Ishikawa (cell line): ENCODE data around the gene HEMK1.

ENCODE experiments used
- CEBPB ChIP-seq: IDR thresholded peaks from 2 replicates; pipeline ENCODE4 v1.6.1; 2012
- CREB1 ChIP-seq: IDR thresholded peaks from 2 replicates; pipeline ENCODE4 v1.6.1; 2012; ENCODE audit warnings: low read depth
- EGR1 ChIP-seq: IDR thresholded peaks from 2 replicates; pipeline ENCODE4 v1.6.1; 2012
- EP300 ChIP-seq: IDR thresholded peaks from 2 replicates; pipeline ENCODE4 v1.6.1; 2012; ENCODE audit warnings: borderline replicate concordance
- FOXM1 ChIP-seq: IDR thresholded peaks from 2 replicates; pipeline ENCODE4 v1.6.1; 2012; ENCODE audit warnings: low read depth, borderline replicate concordance
- NFIC ChIP-seq: IDR thresholded peaks from 2 replicates; pipeline ENCODE4 v1.6.1; 2012
- RAD21 ChIP-seq: IDR thresholded peaks from 2 replicates; pipeline ENCODE4 v1.6.1; 2012; ENCODE audit warnings: low read depth
- TAF1 ChIP-seq: IDR thresholded peaks from 2 replicates; pipeline ENCODE4 v1.6.1; 2012; ENCODE audit warnings: low read depth, mild to moderate bottlenecking
- TCF12 ChIP-seq: IDR thresholded peaks from 2 replicates; pipeline ENCODE4 v1.6.1; 2012; ENCODE audit warnings: low read depth
- TEAD4 ChIP-seq: IDR thresholded peaks from 2 replicates; pipeline ENCODE4 v1.6.1; 2012
- YY1 ChIP-seq: IDR thresholded peaks from 2 replicates; pipeline ENCODE4 v1.6.1; 2012; ENCODE audit warnings: low read depth
- ZBTB7A ChIP-seq: IDR thresholded peaks from 2 replicates; pipeline ENCODE4 v1.6.1; 2012; ENCODE audit warnings: low read depth
- TF ChIP-seq, protein P1 (sequence below): IDR thresholded peaks from 2 replicates; pipeline ENCODE4 v1.6.1; 2012
- TF ChIP-seq, protein P2 (sequence below): IDR thresholded peaks from 2 replicates; pipeline ENCODE4 v1.6.1; 2012; ENCODE audit warnings: low read depth, mild to moderate bottlenecking
- TF ChIP-seq, protein P3 (sequence below): IDR thresholded peaks from 2 replicates; pipeline ENCODE4 v1.6.1; 2012

The HEMK1 gene

DNA sequence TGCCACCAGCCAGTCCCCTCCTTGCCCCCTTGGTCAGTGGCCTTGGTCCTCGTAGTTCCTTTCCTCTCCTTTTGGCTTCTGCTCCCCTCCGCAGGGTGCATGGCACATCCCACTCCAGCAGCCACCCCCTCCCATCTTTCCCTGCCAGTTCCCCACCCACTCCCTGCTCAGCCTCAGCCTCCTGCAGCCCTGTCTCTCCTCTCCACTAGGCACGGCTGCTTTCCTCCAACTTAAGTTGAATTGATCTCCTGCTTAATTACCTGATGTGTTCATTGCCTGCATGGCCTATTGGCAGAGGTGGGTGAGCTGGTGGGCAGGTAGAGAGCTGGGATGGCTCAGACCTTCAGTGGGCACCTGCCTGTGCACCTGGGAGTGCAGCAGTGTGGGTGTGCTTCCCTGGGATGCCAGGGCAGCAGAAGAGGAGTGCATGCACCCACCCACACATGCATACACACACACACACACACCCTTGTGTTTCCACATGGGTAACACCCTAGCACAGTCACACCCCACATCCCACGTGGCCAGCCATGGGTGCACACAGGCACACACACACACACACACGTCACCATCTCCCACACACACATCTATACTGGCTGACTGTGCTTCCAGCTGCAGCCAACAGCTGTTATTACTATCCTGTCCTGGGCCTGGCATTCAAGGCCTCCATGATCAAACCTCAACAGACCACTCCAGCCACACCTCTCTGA is 32.7 kb upstream of the HEMK1 start:
- TF ChIP-seq NFIC: no peak
- TF ChIP-seq EGR1: no peak
- no peak for TF ChIP-seq TAF1
- TF ChIP-seq ZBTB7A: no peak
- TF ChIP-seq, protein P1, sequence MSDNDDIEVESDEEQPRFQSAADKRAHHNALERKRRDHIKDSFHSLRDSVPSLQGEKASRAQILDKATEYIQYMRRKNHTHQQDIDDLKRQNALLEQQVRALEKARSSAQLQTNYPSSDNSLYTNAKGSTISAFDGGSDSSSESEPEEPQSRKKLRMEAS: no peak
- TF ChIP-seq, protein P2, sequence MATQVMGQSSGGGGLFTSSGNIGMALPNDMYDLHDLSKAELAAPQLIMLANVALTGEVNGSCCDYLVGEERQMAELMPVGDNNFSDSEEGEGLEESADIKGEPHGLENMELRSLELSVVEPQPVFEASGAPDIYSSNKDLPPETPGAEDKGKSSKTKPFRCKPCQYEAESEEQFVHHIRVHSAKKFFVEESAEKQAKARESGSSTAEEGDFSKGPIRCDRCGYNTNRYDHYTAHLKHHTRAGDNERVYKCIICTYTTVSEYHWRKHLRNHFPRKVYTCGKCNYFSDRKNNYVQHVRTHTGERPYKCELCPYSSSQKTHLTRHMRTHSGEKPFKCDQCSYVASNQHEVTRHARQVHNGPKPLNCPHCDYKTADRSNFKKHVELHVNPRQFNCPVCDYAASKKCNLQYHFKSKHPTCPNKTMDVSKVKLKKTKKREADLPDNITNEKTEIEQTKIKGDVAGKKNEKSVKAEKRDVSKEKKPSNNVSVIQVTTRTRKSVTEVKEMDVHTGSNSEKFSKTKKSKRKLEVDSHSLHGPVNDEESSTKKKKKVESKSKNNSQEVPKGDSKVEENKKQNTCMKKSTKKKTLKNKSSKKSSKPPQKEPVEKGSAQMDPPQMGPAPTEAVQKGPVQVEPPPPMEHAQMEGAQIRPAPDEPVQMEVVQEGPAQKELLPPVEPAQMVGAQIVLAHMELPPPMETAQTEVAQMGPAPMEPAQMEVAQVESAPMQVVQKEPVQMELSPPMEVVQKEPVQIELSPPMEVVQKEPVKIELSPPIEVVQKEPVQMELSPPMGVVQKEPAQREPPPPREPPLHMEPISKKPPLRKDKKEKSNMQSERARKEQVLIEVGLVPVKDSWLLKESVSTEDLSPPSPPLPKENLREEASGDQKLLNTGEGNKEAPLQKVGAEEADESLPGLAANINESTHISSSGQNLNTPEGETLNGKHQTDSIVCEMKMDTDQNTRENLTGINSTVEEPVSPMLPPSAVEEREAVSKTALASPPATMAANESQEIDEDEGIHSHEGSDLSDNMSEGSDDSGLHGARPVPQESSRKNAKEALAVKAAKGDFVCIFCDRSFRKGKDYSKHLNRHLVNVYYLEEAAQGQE: no peak
- no peak for TF ChIP-seq YY1
- no peak for TF ChIP-seq CREB1
- TF ChIP-seq EP300: no peak

DNA sequence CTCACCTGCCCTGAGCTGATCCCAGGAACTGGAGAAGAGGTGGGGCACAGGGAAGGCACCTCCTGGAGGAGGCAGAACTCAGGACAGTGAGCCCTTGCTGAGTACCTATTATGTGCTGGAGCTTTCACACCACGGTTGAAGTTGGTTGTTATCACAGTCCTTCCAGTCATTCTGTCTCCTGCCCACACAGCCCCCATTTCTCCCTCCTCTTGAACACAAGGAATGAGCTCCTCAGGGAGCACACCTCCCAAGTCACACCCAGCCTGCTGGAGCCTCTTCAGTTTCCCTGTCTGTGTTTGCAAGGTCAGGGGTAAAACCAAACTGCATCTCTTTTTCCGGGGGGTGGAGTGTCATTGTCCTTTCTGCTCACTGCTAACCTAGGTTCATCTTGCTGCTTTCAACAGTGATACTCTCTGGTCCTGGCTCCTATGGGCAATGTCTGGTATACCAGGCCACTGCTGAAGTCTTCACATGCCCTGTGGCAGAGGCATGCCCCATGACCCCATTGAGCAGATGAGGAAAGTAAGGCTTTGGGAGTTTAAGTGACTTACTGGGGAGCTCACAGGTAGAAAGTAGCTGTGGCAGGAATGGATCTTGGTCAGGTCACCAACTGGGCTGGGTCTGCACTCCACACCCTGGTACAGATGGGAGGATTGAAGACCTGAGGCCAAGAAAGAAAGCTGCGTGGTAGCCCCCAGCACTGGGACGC is 31.7 kb upstream of the HEMK1 start:
- TF ChIP-seq TAF1 (no peak), EGR1 (no peak), YY1 (no peak), FOXM1 (no peak), CEBPB (no peak), TEAD4 (no peak), TCF12 (no peak), EP300 (no peak), ZBTB7A (no peak), RAD21 (no peak), NFIC (no peak), CREB1 (no peak)
- TF ChIP-seq, protein P2: no peak
- TF ChIP-seq, protein P3, sequence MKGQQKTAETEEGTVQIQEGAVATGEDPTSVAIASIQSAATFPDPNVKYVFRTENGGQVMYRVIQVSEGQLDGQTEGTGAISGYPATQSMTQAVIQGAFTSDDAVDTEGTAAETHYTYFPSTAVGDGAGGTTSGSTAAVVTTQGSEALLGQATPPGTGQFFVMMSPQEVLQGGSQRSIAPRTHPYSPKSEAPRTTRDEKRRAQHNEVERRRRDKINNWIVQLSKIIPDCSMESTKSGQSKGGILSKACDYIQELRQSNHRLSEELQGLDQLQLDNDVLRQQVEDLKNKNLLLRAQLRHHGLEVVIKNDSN: no peak
- TF ChIP-seq, protein P1: no peak

DNA sequence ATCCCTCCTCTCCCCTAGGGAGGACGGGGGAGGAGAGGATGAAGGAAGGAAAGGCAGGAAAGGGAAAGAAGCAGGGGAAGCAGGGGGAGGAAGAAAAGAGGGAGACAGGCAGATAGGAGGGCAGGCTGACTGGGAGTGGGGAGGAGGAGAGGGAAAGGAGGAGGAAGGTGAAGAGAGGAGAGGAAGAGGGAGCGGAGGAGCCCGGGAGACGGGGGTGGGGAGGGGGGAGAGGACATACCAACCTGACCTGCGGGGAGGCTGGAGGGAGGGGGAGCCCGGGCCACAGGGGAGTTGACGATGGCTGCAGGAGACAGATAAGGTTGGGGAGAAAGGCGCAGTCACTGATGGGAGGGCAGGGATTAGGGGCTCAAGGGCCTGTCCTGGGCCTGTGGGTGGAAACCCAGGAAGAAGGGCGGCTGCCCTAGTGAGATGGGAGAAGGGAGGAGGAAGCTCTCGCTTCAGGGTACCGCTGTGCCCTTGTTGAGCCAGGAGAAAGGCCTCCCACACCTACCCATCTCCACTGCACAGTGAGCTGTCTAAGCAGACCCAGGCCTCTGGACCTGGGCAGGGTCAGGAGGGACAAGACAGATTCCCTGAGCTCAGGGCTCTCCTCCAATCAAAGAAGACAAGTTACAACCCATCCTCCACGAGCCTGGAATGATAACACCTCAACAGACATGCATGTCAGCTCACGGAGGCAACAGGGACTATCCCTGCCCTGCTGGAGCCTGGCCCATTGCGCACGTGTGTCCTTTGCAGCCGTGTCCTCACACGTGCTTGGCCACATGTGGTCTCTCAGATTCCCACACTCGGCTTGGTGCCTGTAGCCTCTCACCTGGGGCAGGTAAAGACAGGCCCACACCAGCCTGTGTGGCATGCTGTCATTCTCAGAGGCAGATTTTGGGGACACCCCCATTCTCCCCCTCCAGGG is 29.7 kb upstream of the HEMK1 start:
- TF ChIP-seq TCF12 (no peak), YY1 (no peak), ZBTB7A (no peak), EP300 (no peak), EGR1 (no peak), CREB1 (no peak), FOXM1 (no peak), RAD21 (no peak), NFIC (no peak), TAF1 (no peak), TEAD4 (no peak), CEBPB (no peak)
- TF ChIP-seq, protein P1: no peak
- TF ChIP-seq, protein P2: no peak
- TF ChIP-seq, protein P3: no peak
